Activated naive CD8-positive, alpha-beta T cell (primary cell): Measurements from ENCODE around the gene RNASE7.
A peak's percentile ranks its signal among the peaks of the same experiment; 100 is the strongest.

Experiments used
- H3K27ac Mint-ChIP-seq: one replicate; pipeline ENCODE4 v1.8.0; 2021; ENCODE audit warnings: mixed read lengths
- H3K27me3 Mint-ChIP-seq: one replicate; pipeline ENCODE4 v1.8.0; 2021; ENCODE audit warnings: mixed read lengths
- H3K36me3 Mint-ChIP-seq: one replicate; pipeline ENCODE4 v1.8.0; 2021; ENCODE audit warnings: mixed read lengths
- H3K4me1 Mint-ChIP-seq: one replicate; pipeline ENCODE4 v1.8.0; 2021; ENCODE audit warnings: low read depth, mixed read lengths
- H3K4me3 Mint-ChIP-seq: one replicate; pipeline ENCODE4 v1.8.0; 2021; ENCODE audit warnings: mild to moderate bottlenecking, mixed read lengths
- H3K9me3 Mint-ChIP-seq: one replicate; pipeline ENCODE4 v1.8.0; 2021; ENCODE audit warnings: low read depth, mixed read lengths

RNASE7 gene

GRCh38 chr14:21061347-21061668 lies 19.1 kb downstream of the RNASE7 start:
- Mint-ChIP-seq H3K4me3 (no peak overlapping the region), H3K4me1 (no peaks in the 10 kb centered on the region), H3K27ac (no peak overlapping the region), H3K27me3 (peaks cover 14% of the 10 kb centered on the region), H3K36me3 (no peaks in the 10 kb centered on the region), H3K9me3 (no peaks in the 10 kb centered on the region)

- H3K27me3 Mint-ChIP-seq = peaks cover 28% of the 10 kb centered on the region
- no peaks in the 10 kb centered on the region for H3K36me3 Mint-ChIP-seq
- H3K27ac Mint-ChIP-seq = no peak overlapping the region
- H3K4me3 Mint-ChIP-seq = no peak overlapping the region
- peaks cover under 1% of the 10 kb centered on the region for H3K4me1 Mint-ChIP-seq
- no peaks in the 10 kb centered on the region for H3K9me3 Mint-ChIP-seq
Measured at GRCh38 chr14:21063479-21063878, 21.3 kb downstream of the RNASE7 start.

- no peaks in the 10 kb centered on the region for H3K9me3 Mint-ChIP-seq
- no peak overlapping the region for H3K27ac Mint-ChIP-seq
- H3K27me3 Mint-ChIP-seq = peaks cover 37% of the 10 kb centered on the region
Measured at GRCh38 chr14:21066882-21067502, 24.8 kb downstream of the RNASE7 start.

GRCh38 chr14:21068521-21069387 lies 26.6 kb downstream of the RNASE7 start:
- Mint-ChIP-seq H3K4me1 (peaks cover 29% of the 10 kb centered on the region), H3K27me3 (peaks cover 42% of the 10 kb centered on the region), H3K36me3 (no peaks in the 10 kb centered on the region), H3K27ac (no peak overlapping the region), H3K9me3 (no peaks in the 10 kb centered on the region), H3K4me3 (peak overlapping the region; percentile 82)

More at GRCh38 chr14:21066882-21067502, 24.8 kb downstream of the RNASE7 start:
- Mint-ChIP-seq H3K4me1 (peaks cover 24% of the 10 kb centered on the region), H3K4me3 (no peak overlapping the region), H3K36me3 (no peaks in the 10 kb centered on the region)

GRCh38 chr14:21069388-21070082 lies 27.4 kb downstream of the RNASE7 start:
- Mint-ChIP-seq H3K4me1 (peaks cover 29% of the 10 kb centered on the region), H3K9me3 (no peaks in the 10 kb centered on the region), H3K27me3 (peaks cover 42% of the 10 kb centered on the region), H3K27ac (no peak overlapping the region), H3K36me3 (no peaks in the 10 kb centered on the region), H3K4me3 (peak overlapping the region; percentile 82)

GRCh38 chr14:21070083-21070609 lies 28.0 kb downstream of the RNASE7 start, which contains the start of gene ARHGEF40:
ARHGEF40 (plus strand) TSS chr14:21070304; CDS start chr14:21070397, 93 bp downstream.
- no peaks in the 10 kb centered on the region for H3K36me3 Mint-ChIP-seq
- H3K4me1 Mint-ChIP-seq = peaks cover 29% of the 10 kb centered on the region
- H3K27me3 Mint-ChIP-seq = peaks cover 40% of the 10 kb centered on the region
- H3K27ac Mint-ChIP-seq = no peak within 1 kb of the TSS
- H3K4me3 Mint-ChIP-seq = peak within 1 kb of the TSS; percentile 82
- no peaks in the 10 kb centered on the region for H3K9me3 Mint-ChIP-seq

- Mint-ChIP-seq H3K27me3 (peaks cover 35% of the 10 kb centered on the region), H3K4me1 (peaks cover 29% of the 10 kb centered on the region), H3K4me3 (peak overlapping the region; percentile 81), H3K9me3 (no peaks in the 10 kb centered on the region), H3K36me3 (no peaks in the 10 kb centered on the region), H3K27ac (no peak overlapping the region)
Measured at GRCh38 chr14:21070610-21071224, 28.6 kb downstream of the RNASE7 start.

- Mint-ChIP-seq H3K4me1 (peaks cover 29% of the 10 kb centered on the region), H3K36me3 (no peaks in the 10 kb centered on the region), H3K9me3 (no peaks in the 10 kb centered on the region), H3K27ac (no peak overlapping the region), H3K4me3 (peak overlapping the region; percentile 81), H3K27me3 (peaks cover 33% of the 10 kb centered on the region)
Measured at GRCh38 chr14:21071225-21072030, 29.3 kb downstream of the RNASE7 start.

GRCh38 chr14:21072031-21072473 lies 29.9 kb downstream of the RNASE7 start:
- Mint-ChIP-seq H3K9me3 (no peaks in the 10 kb centered on the region), H3K27ac (no peak overlapping the region), H3K27me3 (peaks cover 29% of the 10 kb centered on the region), H3K4me3 (peak overlapping the region; percentile 81), H3K4me1 (peaks cover 29% of the 10 kb centered on the region), H3K36me3 (no peaks in the 10 kb centered on the region)

GRCh38 chr14:21072781-21073339 lies 30.7 kb downstream of the RNASE7 start:
- Mint-ChIP-seq H3K27me3 (peaks cover 23% of the 10 kb centered on the region), H3K36me3 (no peaks in the 10 kb centered on the region), H3K4me3 (peak overlapping the region; percentile 81), H3K9me3 (no peaks in the 10 kb centered on the region), H3K27ac (no peak overlapping the region), H3K4me1 (peaks cover 29% of the 10 kb centered on the region)

GRCh38 chr14:21073921-21074320 lies 31.8 kb downstream of the RNASE7 start:
- Mint-ChIP-seq H3K36me3 (no peaks in the 10 kb centered on the region), H3K27ac (no peak overlapping the region), H3K9me3 (no peaks in the 10 kb centered on the region), H3K4me3 (no peak overlapping the region), H3K4me1 (peaks cover 24% of the 10 kb centered on the region), H3K27me3 (peaks cover 15% of the 10 kb centered on the region)

- H3K27ac Mint-ChIP-seq = no peak overlapping the region
- H3K27me3 Mint-ChIP-seq = peaks cover 11% of the 10 kb centered on the region
- no peak overlapping the region for H3K4me3 Mint-ChIP-seq
- no peaks in the 10 kb centered on the region for H3K36me3 Mint-ChIP-seq
- H3K9me3 Mint-ChIP-seq = no peaks in the 10 kb centered on the region
- H3K4me1 Mint-ChIP-seq = peaks cover 18% of the 10 kb centered on the region
Measured at GRCh38 chr14:21074398-21075272, 32.5 kb downstream of the RNASE7 start.
